Ishikawa (cell line): Measurements from ENCODE around the gene RPL19.

Experiments
- CEBPB ChIP-seq: IDR thresholded peaks from 2 replicates; pipeline ENCODE4 v1.6.1; 2012
- CREB1 ChIP-seq: IDR thresholded peaks from 2 replicates; pipeline ENCODE4 v1.6.1; 2012; ENCODE audit warnings: low read depth
- EGR1 ChIP-seq: IDR thresholded peaks from 2 replicates; pipeline ENCODE4 v1.6.1; 2012
- EP300 ChIP-seq: IDR thresholded peaks from 2 replicates; pipeline ENCODE4 v1.6.1; 2012; ENCODE audit warnings: borderline replicate concordance
- FOXM1 ChIP-seq: IDR thresholded peaks from 2 replicates; pipeline ENCODE4 v1.6.1; 2012; ENCODE audit warnings: low read depth, borderline replicate concordance
- NFIC ChIP-seq: IDR thresholded peaks from 2 replicates; pipeline ENCODE4 v1.6.1; 2012
- RAD21 ChIP-seq: IDR thresholded peaks from 2 replicates; pipeline ENCODE4 v1.6.1; 2012; ENCODE audit warnings: low read depth
- TAF1 ChIP-seq: IDR thresholded peaks from 2 replicates; pipeline ENCODE4 v1.6.1; 2012; ENCODE audit warnings: low read depth, mild to moderate bottlenecking
- TCF12 ChIP-seq: IDR thresholded peaks from 2 replicates; pipeline ENCODE4 v1.6.1; 2012; ENCODE audit warnings: low read depth
- TEAD4 ChIP-seq: IDR thresholded peaks from 2 replicates; pipeline ENCODE4 v1.6.1; 2012
- YY1 ChIP-seq: IDR thresholded peaks from 2 replicates; pipeline ENCODE4 v1.6.1; 2012; ENCODE audit warnings: low read depth
- ZBTB7A ChIP-seq: IDR thresholded peaks from 2 replicates; pipeline ENCODE4 v1.6.1; 2012; ENCODE audit warnings: low read depth
- TF ChIP-seq, protein P1 (sequence below): IDR thresholded peaks from 2 replicates; pipeline ENCODE4 v1.6.1; 2012; ENCODE audit warnings: low read depth, mild to moderate bottlenecking
- TF ChIP-seq, protein P2 (sequence below): IDR thresholded peaks from 2 replicates; pipeline ENCODE4 v1.6.1; 2012
- TF ChIP-seq, protein P3 (sequence below): IDR thresholded peaks from 2 replicates; pipeline ENCODE4 v1.6.1; 2012

The RPL19 gene

DNA sequence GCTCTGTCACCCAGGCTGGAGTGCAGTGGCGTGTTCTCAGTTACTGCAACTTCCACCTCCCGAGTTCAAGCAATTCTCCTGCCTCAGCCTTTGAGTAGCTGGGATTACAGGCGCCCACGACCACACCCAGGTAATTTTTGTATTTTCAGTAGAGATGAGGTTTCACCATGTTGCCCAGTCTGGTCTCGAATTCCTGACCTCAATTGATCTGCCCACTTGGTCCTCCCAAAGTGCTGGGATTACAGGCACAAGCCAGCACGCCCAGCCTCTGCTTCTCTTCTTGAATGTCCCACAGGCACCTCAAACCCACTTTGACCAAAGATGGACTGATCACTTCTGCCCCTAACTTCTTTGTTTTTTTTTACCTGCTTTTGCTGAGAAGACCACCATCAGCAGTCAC is 29.5 kb upstream of the RPL19 start:
- no peak for TF ChIP-seq RAD21
- TF ChIP-seq YY1, result no peak
- no peak for TF ChIP-seq EGR1
- TF ChIP-seq, protein P1, sequence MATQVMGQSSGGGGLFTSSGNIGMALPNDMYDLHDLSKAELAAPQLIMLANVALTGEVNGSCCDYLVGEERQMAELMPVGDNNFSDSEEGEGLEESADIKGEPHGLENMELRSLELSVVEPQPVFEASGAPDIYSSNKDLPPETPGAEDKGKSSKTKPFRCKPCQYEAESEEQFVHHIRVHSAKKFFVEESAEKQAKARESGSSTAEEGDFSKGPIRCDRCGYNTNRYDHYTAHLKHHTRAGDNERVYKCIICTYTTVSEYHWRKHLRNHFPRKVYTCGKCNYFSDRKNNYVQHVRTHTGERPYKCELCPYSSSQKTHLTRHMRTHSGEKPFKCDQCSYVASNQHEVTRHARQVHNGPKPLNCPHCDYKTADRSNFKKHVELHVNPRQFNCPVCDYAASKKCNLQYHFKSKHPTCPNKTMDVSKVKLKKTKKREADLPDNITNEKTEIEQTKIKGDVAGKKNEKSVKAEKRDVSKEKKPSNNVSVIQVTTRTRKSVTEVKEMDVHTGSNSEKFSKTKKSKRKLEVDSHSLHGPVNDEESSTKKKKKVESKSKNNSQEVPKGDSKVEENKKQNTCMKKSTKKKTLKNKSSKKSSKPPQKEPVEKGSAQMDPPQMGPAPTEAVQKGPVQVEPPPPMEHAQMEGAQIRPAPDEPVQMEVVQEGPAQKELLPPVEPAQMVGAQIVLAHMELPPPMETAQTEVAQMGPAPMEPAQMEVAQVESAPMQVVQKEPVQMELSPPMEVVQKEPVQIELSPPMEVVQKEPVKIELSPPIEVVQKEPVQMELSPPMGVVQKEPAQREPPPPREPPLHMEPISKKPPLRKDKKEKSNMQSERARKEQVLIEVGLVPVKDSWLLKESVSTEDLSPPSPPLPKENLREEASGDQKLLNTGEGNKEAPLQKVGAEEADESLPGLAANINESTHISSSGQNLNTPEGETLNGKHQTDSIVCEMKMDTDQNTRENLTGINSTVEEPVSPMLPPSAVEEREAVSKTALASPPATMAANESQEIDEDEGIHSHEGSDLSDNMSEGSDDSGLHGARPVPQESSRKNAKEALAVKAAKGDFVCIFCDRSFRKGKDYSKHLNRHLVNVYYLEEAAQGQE, result no peak
- TF ChIP-seq EP300, result no peak
- no peak for TF ChIP-seq TCF12
- TF ChIP-seq, protein P2, sequence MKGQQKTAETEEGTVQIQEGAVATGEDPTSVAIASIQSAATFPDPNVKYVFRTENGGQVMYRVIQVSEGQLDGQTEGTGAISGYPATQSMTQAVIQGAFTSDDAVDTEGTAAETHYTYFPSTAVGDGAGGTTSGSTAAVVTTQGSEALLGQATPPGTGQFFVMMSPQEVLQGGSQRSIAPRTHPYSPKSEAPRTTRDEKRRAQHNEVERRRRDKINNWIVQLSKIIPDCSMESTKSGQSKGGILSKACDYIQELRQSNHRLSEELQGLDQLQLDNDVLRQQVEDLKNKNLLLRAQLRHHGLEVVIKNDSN, result no peak
- TF ChIP-seq, protein P3, sequence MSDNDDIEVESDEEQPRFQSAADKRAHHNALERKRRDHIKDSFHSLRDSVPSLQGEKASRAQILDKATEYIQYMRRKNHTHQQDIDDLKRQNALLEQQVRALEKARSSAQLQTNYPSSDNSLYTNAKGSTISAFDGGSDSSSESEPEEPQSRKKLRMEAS, result no peak
- TF ChIP-seq ZBTB7A, result no peak
- TF ChIP-seq CREB1, result no peak
- no peak for TF ChIP-seq NFIC

DNA sequence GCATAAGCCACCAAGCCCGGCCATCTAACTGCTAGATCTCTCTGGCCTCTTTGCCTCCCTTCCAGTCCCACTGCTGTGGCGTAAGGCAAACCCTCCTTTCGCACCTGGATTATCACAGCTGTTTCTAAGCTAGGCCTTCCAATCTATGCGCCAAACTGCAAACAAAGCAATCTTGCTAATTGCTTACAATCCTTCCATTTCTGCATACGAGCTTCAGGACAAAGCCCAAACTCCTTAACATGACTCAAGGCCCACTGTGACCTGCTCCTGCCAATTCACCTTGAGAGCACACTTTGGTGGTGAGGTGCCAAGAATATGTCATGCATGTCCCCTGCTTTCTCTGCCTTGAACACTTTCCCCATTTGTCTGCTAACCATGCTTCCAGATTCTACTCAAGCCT is 28.1 kb upstream of the RPL19 start:
- TF ChIP-seq ZBTB7A (no peak), EGR1 (no peak), CREB1 (no peak), TCF12 (no peak), NFIC (no peak), RAD21 (no peak), FOXM1 (no peak), YY1 (no peak), TEAD4 (no peak), CEBPB (no peak), TAF1 (no peak), EP300 (no peak)
- TF ChIP-seq, protein P1, result no peak
- TF ChIP-seq, protein P2, result no peak
- TF ChIP-seq, protein P3, result no peak

DNA sequence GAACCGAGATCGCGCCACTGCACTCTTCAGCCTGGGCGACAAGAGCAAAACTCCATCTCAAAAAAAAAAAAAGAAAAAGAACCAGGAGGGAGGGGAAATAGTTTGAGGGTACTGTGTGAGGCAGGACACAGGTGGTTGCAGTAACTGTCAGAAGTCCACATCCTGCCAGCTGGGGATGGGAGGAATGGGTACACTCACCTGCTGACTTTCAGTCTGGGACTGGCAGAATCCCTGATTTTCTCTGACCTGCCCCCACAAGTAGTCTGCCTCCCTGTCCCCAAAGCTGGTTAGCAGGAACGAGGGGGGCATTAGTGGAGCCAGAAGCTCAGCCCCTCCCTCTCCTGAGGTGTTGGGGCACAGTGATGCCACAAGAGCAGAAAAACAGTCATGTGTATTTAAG is 27.0 kb upstream of the RPL19 start:
- TF ChIP-seq CEBPB (no peak), EGR1 (no peak), TCF12 (no peak), RAD21 (no peak), TAF1 (no peak), CREB1 (no peak), TEAD4 (no peak), FOXM1 (no peak), NFIC (no peak), ZBTB7A (no peak), YY1 (no peak), EP300 (no peak)
- TF ChIP-seq, protein P3, result no peak
- TF ChIP-seq, protein P2, result no peak
- TF ChIP-seq, protein P1, result no peak

DNA sequence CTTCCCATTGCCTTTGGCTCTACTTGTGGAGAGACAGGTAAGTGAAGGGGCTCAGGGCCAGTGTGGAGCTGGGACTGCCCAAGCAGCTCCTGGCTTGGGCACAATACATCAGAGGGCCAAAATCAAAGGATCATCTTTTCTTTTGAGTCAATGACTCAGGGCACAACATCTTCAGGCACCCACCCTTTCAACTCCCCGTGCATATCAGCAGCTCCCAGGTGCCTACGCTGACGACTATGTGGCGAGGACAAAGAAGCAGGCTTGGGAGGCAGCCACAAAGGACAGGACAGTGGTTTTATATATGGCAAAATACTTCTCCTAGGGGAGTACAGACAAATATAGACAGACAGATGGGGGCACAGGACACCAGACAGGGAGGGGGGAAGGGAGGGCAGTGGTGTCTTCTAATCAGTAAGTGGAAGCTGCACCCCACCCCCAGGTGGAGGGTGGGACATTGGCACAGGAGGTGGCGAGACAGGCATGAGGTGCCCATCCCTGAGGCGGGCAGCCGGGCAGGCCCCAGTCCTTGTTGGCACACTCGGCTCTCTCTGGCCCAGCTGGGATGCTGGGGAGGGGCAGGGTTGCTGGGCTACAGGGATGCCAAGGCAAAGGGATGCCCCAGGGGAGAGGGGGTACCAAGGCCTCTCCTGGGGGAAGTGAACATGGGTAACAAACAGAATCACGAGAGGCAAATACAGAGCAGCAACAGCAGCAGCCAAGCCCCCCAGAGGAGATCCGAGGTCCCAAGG is 26.4 kb upstream of the RPL19 start:
- TF ChIP-seq YY1, result no peak
- no peak for TF ChIP-seq CEBPB
- TF ChIP-seq, protein P1, result no peak
- TF ChIP-seq TCF12, result no peak
- TF ChIP-seq RAD21, result no peak
- TF ChIP-seq EP300, result no peak
